Colonic mucosa (tissue), 4 donors: ENCODE results near the gene ADSS2. TPM values are rescaled to one million over a fixed set of nuclear protein-coding genes. Genes with fewer than 3 reads are reported as not detected.

Source experiments
- DNase-seq: peaks from one replicate; pipeline ENCODE4 v3.0.0-alpha.2; 2020
- H3K27ac ChIP-seq: fragments of 200-600 bp; one replicate; pipeline ENCODE4 v1.8.0; 2021
- H3K27me3 ChIP-seq: fragments of 200-600 bp; one replicate; pipeline ENCODE4 v1.8.0; 2021
- H3K36me3 ChIP-seq: fragments of 200-600 bp; one replicate; pipeline ENCODE4 v1.8.0; 2021
- H3K4me1 ChIP-seq: fragments of 200-600 bp; one replicate; pipeline ENCODE4 v1.8.0; 2021; ENCODE audit warnings: mild to moderate bottlenecking
- H3K4me3 ChIP-seq: fragments of 200-600 bp; one replicate; pipeline ENCODE4 v1.8.0; 2021
- H3K9ac ChIP-seq, 2 donors: one replicate each; pipeline ENCODE4 v1.7.0; 2013; ENCODE audit warnings: control low read depth in 2 of 2, low read depth in 2 of 2, low read length in 2 of 2
- H3K9me3 ChIP-seq: fragments of 200-600 bp; one replicate; pipeline ENCODE4 v1.8.0; 2021
- intact Hi-C: fragments of 100-400 bp; cut with DNase I; formaldehyde crosslinking; loops from one replicate; pipeline ENCODE4 v1.14.1; 2022
- total RNA-seq, 2 donors: library from RNA; stranded (reverse); fragmentation: NEBNext Ultra II Directional in 1 of 2; extraction: Animal tissue kit (Norgen Biotek cat#: 25700) in 1 of 2; gene quantifications; one replicate each; pipeline ENCODE4 v1.2.1, GENCODE V29; 2021
- TF ChIP-seq, protein P1 (sequence below): fragments of 200-600 bp; IDR thresholded peaks from one replicate; pipeline ENCODE4 v1.8.0; 2022; ENCODE audit warnings: antibody characterized with exemption, mild to moderate bottlenecking
- donor health status: healthy.
- donor health status: DM: no; HTN: no; CAD: no.
- donor health status: DM: no; HTN: no; CAD: no.

The ADSS2 gene
- total RNA-seq, 2 donors from 2014 or later: 40.8 to 48.6 TPM

DNA sequence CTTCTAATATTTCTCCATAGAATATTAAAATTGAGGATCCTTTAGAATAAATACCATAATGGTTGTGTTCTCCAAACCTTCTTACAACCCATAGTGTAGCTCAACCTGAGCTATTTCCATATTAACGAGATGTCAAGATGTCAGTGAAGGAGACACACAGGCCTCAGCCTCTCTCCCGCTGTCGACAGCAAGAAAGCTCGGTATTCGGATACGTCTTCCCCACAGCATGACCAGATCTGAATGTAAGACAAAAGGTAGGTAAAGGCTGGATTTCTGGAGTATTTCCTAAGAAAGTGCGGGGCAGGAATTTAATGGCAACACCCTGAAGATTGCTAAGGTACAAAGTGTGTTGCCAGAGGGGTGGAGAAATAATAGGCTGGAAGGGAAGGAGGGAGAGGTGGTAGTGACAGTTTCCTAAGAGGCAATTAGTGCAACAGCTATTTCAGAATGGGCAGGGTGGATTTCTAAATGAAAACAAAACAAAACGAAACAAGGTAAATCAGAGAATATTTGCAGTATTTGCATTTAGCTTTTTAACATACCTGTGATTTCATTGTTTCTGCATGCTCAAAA, 1.7 kb downstream of the ADSS2 start:
- Histone ChIP-seq H3K9ac (peak overlapping the region in 1 of 2 donors; percentile 95), H3K27ac (peak overlapping the region; percentile 93), H3K36me3 (no peaks in the 10 kb centered on the region), H3K27me3 (no peaks in the 10 kb centered on the region), H3K9me3 (no peaks in the 10 kb centered on the region), H3K4me3 (peak overlapping the region; percentile 80), H3K4me1 (peaks cover 17% of the 10 kb centered on the region)
- TF ChIP-seq, protein P1, sequence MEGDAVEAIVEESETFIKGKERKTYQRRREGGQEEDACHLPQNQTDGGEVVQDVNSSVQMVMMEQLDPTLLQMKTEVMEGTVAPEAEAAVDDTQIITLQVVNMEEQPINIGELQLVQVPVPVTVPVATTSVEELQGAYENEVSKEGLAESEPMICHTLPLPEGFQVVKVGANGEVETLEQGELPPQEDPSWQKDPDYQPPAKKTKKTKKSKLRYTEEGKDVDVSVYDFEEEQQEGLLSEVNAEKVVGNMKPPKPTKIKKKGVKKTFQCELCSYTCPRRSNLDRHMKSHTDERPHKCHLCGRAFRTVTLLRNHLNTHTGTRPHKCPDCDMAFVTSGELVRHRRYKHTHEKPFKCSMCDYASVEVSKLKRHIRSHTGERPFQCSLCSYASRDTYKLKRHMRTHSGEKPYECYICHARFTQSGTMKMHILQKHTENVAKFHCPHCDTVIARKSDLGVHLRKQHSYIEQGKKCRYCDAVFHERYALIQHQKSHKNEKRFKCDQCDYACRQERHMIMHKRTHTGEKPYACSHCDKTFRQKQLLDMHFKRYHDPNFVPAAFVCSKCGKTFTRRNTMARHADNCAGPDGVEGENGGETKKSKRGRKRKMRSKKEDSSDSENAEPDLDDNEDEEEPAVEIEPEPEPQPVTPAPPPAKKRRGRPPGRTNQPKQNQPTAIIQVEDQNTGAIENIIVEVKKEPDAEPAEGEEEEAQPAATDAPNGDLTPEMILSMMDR: no peak
- intact Hi-C loops: loop anchor here (5.0 kb wide), 1 partner anchor 202 kb away; the partner anchor contains the start of gene DESI2
- no peak for DNase-seq

DNA sequence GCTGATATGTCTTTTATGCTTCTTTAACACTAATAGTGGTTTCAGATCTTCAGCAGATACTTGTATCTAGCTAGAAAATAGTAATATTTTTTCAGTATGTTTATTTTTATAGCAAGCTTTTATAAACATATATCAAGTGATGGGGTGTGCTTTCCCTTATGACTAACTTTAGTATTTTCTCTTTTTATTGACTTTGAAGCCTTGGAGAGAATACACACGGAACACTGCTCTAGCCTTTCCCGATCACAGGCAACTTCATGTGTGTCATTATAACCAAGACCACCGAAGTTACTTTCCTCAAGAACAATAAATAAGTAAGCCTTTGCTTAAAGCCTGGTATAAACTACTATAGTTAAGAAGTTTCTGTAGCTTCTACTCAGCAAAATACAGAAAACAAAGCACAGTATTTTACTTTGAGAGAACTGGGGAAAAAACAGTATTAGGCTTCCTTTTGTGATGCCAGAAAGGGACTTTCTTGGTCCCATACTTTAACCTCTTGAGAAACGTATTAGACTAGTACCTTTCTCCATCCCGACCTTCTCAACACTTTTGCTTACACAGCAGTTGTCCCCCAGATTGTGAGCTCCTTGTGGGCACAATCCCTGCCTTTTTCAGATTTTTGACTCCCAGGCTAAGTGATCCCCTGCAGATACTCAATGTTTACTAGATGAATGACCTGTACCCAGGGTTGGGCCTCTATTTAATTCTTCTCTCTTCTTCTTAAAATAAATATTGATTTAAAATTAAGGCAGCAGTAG, 3.3 kb downstream of the ADSS2 start:
- intact Hi-C loops: no loop called here
- H3K36me3 ChIP-seq: no peaks in the 10 kb centered on the region
- H3K4me3 ChIP-seq: no peak overlapping the region
- TF ChIP-seq, protein P1: no peak
- H3K9me3 ChIP-seq: no peaks in the 10 kb centered on the region
- H3K4me1 ChIP-seq: peaks cover 17% of the 10 kb centered on the region
- H3K27me3 ChIP-seq: no peaks in the 10 kb centered on the region
- no peak overlapping the region for H3K9ac ChIP-seq
- no peak overlapping the region for H3K27ac ChIP-seq
- DNase-seq: no peak

GRCh38 chr1:244447552-244447951, 4.2 kb downstream of the ADSS2 start:
- Histone ChIP-seq H3K4me3 (no peak overlapping the region), H3K27ac (no peak overlapping the region), H3K36me3 (no peaks in the 10 kb centered on the region), H3K9me3 (no peaks in the 10 kb centered on the region), H3K27me3 (no peaks in the 10 kb centered on the region), H3K9ac (no peak overlapping the region), H3K4me1 (peaks cover 17% of the 10 kb centered on the region)
- intact Hi-C loops: no loop called here
- DNase-seq: no peak
- TF ChIP-seq, protein P1: no peak

DNA sequence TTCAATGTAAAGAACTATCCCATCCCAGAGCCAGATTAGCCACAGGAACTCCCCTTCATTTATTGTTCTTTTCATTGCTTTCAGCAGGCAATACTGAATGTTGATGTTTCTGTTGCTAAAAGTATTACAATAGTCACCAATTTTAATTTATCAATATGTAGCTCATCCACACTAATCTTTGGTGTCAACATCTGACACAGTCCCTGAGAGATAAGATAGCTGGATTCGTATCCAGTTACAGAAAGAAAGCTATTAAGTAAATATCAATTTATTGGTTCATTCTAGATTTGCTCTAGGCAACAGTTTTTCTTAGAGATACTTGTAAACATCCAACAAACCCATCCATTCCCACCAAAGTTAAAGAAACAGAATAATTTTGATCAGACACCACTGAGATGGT, 4.7 kb downstream of the ADSS2 start:
- Histone ChIP-seq H3K4me1 (peaks cover 17% of the 10 kb centered on the region), H3K27ac (no peak overlapping the region), H3K36me3 (no peaks in the 10 kb centered on the region), H3K9me3 (no peaks in the 10 kb centered on the region), H3K4me3 (no peak overlapping the region), H3K9ac (no peak overlapping the region), H3K27me3 (no peaks in the 10 kb centered on the region)
- DNase-seq: no peak
- intact Hi-C loops: no loop called here
- TF ChIP-seq, protein P1: no peak

DNA sequence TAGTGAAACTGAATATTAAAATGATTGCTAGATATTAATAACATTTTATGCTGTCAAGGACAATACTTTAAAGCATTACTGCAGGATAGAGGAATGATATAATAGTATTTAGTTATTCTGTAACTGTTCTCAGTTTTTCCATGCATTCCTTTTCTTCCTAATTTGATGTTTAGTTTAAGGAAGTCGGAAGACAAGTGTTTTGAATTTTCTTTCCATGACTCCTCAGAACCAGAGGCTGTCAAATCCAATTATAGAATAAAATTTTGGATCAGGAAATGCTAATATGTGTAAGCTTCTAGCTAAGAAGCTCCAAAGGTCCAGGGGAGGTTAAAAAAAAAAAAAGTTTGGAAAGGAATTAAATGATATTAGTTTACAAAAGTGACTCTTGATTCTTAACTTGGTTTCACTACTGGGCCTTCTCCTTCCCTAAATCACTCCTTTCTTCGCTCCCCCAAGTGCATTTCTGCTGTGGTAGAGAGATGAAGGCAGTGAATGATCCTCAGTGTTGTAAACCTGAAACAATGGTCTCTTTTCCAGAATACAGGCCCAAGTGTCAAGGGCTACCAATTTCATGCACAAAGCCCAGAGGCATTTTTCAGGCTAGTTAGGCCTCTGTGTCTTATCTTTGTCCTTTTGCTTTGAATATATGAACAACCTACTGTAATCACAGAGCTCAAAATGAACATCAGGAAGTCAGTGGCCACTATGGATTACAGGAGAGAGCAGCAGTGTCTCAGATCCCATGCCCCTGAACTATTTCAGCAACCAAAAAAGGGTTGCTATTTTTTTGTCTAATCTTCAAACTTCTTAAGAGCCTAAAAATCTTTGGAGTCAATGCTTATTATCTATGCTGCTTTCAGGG, 6.2 kb downstream of the ADSS2 start:
- TF ChIP-seq, protein P1: no peak
- H3K4me1 ChIP-seq: peaks cover 16% of the 10 kb centered on the region
- DNase-seq: no peak
- no peak overlapping the region for H3K4me3 ChIP-seq
- H3K9me3 ChIP-seq: no peaks in the 10 kb centered on the region
- no peaks in the 10 kb centered on the region for H3K36me3 ChIP-seq
- peak overlapping the region; percentile 15 for H3K27ac ChIP-seq
- intact Hi-C loops: no loop called here
- peak overlapping the region; percentile 17 to 63 for H3K9ac ChIP-seq
- no peaks in the 10 kb centered on the region for H3K27me3 ChIP-seq
